ENCODE results near the gene RAD51B.

The RAD51B gene

GRCh38 chr14:68633131-68633991 is 813.8 kb downstream of the RAD51B start:
- DNase-seq = no peak

GRCh38 chr14:68634332-68634731 is 814.8 kb downstream of the RAD51B start:
- DNase-seq = no peak

DNA sequence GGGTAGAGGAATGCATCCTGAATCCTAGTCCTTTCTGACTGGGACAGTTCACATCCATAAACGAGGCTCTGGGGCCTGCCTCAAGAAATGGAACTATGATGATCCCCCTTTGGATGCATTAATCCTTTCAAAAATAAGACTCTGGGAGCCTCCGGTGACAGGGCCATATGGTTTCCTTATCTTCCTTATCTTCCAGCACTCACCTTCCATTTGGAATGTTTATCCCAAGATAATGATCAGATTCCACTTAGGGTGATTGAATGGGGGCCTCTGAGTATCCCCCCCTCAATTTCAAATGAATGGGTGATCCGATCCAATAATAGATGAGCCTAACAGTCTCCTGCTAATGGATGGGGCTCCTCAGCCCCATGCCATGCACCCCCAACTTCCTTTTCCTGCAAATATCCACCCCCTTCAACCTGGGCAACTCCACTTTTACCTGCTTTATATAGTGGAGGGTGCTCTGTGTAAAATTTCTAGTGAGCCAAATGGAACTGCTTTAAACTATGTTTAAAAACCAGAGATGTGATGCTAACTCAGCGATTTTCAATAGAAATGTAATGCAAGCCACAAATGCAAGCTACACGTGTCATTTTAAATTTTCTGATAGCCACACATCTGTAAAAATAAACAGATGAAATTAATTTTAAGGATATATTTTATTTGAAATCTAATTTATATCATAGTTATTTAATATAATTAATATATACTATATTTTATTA is 815.5 kb downstream of the RAD51B start:
- no peak for DNase-seq

DNA sequence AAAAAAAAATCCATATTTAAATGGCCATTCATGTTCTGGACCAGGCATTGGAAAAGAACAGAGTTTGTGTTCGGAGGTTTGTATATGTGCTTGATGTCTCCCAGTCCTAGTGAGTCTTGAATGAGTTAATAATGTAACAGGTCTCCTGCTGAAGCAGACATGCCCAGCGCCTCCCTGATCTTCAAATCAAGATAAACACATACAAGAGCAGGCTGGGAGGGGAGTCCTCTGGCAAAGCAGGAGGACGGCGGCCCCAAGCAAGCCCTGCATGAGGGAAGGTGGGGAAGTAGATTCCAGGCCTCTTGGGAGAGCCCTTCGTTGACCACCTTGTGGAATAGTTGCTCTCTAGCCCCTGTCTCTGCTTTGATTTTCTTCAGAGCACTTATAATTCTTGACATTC is 817.0 kb downstream of the RAD51B start:
- no peak for DNase-seq

GRCh38 chr14:68637106-68638021 is 817.8 kb downstream of the RAD51B start:
- DNase-seq = no peak

- no peak for DNase-seq
Measured at GRCh38 chr14:68638141-68638999, 818.8 kb downstream of the RAD51B start.

- no peak for DNase-seq
Measured at GRCh38 chr14:68639000-68639757, 819.6 kb downstream of the RAD51B start.

DNA sequence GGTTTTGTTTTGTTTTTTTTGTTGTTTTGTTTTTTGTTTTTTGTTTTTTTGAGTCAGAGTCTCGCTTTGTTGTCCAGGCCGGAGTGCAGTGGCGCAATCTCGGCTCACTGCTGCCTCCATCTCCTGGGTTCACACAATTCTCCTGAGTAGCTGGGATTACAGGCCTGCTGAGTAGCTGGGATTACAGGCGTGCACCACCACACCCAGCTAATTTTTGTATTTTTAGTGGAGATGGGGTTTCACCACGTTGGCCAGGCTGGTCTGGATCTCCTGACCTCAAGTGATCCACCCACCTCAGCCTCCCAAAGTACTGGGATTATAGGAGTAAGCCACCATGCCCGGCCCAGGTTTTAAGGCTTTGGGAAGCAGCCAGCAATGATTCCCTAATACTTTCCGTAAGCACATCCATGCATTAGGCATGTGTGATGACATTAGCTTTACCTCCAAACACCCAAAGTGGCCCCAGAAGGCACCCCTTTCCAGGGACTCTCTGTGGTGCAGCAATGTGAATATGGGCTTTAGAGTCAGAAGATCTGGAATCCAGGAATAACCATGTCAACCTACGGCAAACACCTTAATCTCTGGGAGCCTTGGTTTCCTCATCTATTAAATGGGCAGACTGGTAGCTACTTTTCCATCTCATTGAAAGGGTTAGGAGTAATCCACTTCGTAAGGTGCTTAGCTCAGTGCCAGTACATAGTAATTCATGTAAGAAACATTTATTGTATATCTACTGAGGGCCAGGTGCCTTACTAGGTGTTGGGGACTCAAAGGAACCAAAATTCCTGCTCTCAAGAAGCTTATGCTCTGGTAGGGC is 820.4 kb downstream of the RAD51B start:
- DNase-seq = no peak

GRCh38 chr14:68643673-68644072 is 824.1 kb downstream of the RAD51B start:
- DNase-seq = no peak

DNA sequence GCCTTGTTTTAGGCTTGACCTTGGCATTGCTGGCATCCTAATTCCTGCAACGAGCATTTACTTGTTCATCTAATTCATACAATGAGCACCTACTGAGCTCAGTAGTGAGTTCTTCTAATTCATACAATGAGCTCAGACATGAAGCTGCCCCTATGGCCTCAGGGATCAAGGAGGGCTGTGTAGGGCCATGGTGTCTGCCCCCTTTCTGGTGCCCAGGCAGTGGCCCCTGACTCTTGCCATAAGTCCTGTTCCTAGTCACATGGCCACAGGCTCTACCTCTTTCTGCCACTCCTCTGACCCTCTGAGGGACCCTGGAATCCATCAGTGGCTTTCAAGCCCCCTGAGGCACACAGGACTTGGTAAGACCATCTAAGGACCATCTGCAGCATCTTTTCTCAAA is 824.5 kb downstream of the RAD51B start:
- no peak for DNase-seq

- no peak for DNase-seq
Measured at GRCh38 chr14:68645371-68645770, 825.8 kb downstream of the RAD51B start.

DNA sequence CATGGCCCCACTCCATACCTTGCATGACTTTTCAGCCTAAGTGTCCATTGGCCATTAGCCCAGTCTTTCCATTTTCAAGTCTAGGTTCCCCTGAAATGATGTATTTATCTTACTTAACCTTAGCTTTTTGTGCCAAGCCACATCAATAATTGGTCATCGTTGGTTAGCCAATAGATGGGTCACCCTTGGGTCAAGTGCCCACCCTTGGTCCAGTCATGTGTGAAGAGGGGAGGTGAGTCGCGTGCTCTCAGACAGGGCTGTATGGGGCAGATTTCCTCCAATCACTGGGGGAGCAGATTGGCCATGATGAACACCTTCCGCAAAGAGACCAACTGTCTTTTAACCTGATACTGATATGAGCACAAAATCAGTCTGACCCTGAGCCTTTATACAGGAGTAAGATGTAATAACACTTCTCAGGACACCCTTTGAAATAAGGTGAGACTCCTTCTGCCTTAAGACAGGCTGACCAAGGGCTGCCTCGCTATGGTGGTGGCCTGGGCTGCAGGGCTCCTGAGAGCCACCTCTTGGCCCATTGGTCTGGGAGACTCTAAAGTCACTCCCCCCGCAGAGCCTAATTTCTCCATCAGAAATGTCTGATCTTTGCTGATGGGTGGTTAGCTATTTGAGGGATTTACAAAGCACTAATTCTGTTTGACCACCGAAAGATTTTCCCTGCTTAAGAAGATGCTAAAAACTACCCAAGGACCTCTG is 830.1 kb downstream of the RAD51B start:
- DNase-seq = no peak

DNA sequence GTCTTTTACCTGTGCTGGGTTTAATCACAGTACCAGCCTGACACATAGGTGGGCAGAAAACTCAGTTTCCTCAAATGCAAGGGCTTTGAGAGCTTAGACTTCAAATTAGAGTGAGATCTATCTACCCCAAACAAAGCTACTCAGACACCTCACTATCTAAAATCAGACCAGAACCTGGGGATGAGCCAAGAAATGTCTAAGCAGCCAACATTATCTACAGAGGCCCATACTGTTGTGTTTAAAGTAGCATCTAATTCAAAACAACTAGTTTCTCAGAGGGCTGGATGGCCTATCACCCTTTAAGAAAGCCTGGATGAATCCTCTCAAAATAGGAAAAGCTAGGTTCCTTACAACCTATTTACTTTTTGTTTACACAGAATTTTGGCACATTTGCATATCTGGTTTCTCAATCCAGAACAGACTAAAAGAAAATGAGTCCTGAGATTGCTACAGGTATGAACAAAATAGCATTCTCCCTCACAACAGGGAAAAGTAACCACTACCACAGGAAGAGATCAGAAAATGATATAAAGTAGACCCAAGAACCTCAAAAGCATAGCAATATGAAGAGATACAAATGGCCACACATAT is 830.9 kb downstream of the RAD51B start:
- DNase-seq = no peak

GRCh38 chr14:68651075-68651474 is 831.5 kb downstream of the RAD51B start:
- no peak for DNase-seq

DNA sequence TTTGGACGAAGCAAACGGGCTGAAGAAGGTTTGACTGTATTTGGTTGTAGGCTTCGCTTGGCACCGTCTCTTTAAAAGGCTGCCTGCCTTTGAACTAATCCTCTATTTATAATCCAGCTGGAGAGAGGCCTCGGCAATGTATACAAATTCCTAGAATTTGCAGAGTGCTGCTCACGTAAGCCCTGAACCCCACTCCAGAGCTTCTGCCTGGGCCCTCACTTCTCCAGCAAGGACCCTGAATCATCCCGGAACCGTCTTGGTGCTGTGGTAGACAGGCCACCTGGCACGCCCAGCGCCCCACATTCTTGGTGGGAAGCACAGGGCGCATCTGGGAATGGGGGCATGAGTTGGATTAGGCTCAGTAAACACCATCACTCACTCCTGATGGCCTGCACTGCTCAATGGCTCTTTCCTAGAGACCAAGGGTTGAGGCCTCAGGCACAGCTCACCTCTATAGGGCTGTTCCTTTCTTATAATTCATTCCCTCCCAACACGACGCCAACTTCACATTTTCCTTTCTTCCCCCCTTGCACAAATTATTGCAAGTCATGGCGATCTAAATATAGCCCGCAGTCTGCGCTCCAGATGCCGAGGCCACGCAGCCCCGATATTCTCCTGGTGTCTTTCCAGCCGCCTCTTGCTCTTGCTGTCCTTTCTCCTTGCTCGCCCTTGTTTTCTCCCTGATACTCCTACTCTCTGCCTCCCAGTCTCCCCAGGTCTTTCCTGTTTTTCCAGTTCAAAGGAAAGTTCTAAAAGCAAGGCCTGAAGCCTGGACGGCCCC is 832.3 kb downstream of the RAD51B start:
- DNase-seq = no peak

GRCh38 chr14:68652433-68652690 is 832.8 kb downstream of the RAD51B start:
- no peak for DNase-seq

GRCh38 chr14:68653108-68653507 is 833.5 kb downstream of the RAD51B start:
- no peak for DNase-seq

DNA sequence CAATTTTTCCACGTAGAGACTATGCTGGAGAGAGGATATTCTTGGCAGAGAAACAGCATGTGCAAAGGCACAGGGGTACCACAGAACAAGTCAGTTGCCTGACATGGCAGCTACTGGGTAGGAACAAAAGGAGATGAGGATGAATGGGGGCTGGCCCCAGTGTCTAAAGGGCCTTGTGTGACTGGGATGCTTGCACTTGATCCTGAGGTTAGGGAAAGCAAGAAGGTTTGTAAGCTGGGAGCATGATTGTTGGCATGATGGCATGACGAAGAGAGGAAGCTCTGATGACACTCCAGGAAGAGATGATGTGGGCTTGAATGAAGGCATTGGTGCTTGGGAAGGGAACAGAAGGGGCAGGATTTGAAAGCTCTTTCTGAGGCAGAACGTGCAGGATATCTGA is 834.2 kb downstream of the RAD51B start:
- DNase-seq = no peak

- DNase-seq = no peak
Measured at GRCh38 chr14:68654471-68654941, 834.9 kb downstream of the RAD51B start.
